Fibroblast of lung (primary cell): Measurements from ENCODE around the gene MCAT.

Experiments used
- EZH2 ChIP-seq: IDR thresholded peaks from 2 replicates; pipeline ENCODE4 v1.5.1; 2012; ENCODE audit warnings: low read length, control low read depth, mild to moderate bottlenecking; ENCODE audit errors: missing control alignments
- TF ChIP-seq, protein P1 (sequence below), 2 donors: IDR thresholded peaks in 1 of 2; conservative IDR thresholded peaks in 1 of 2; 1 replicate in 1 of 2; 2 replicates in 1 of 2; pipeline ENCODE4 v1.5.1; 2011 to 2012; ENCODE audit warnings: low read length in 2 of 2, control low read depth in 1 of 2, inconsistent platforms in 1 of 2, low read depth in 1 of 2, mild to moderate bottlenecking in 1 of 2

DNA sequence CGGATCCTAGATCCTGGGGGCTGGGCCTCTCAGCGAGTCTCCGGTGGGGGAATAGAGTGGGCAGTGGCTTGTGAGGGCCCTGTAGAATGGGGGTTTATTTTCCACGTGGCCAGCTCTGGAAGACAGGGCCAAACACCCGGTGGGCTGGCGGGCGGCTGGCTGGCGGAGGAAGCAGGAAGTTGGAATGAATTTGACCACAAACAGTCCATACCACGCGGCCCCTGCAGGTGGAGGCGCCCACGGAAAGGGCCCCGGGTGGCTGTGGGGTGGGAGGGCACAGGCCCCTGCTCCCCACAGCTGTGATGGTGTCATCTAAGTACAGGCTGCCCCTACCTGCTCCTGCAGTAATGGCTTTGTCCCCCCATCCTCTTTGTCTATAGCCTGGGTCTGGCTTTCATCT lies 15.1 kb downstream of the MCAT start:
- TF ChIP-seq, protein P1, sequence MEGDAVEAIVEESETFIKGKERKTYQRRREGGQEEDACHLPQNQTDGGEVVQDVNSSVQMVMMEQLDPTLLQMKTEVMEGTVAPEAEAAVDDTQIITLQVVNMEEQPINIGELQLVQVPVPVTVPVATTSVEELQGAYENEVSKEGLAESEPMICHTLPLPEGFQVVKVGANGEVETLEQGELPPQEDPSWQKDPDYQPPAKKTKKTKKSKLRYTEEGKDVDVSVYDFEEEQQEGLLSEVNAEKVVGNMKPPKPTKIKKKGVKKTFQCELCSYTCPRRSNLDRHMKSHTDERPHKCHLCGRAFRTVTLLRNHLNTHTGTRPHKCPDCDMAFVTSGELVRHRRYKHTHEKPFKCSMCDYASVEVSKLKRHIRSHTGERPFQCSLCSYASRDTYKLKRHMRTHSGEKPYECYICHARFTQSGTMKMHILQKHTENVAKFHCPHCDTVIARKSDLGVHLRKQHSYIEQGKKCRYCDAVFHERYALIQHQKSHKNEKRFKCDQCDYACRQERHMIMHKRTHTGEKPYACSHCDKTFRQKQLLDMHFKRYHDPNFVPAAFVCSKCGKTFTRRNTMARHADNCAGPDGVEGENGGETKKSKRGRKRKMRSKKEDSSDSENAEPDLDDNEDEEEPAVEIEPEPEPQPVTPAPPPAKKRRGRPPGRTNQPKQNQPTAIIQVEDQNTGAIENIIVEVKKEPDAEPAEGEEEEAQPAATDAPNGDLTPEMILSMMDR (conservative IDR thresholded peaks at IDR 0.05 in 1 of 2, IDR thresholded peaks at IDR 0.05 in 1 of 2; ENCODE audit: low read depth in 1 of 2, low read length in 2 of 2), result no peak
- TF ChIP-seq EZH2, result no peak
